NCI-H748 (cell line): ENCODE data around the gene COA1.
"Not testable (repeated sequence)": the region's sequence is repeated elsewhere in the genome, so short reads cannot be mapped to it uniquely, and the experiment has no call there.

Experiments
- DNase-seq: peaks from one replicate; lab custom pipeline; 2025; ENCODE audit not compliant: unreplicated experiment; lab: John Stamatoyannopoulos, UW

The COA1 gene

DNA sequence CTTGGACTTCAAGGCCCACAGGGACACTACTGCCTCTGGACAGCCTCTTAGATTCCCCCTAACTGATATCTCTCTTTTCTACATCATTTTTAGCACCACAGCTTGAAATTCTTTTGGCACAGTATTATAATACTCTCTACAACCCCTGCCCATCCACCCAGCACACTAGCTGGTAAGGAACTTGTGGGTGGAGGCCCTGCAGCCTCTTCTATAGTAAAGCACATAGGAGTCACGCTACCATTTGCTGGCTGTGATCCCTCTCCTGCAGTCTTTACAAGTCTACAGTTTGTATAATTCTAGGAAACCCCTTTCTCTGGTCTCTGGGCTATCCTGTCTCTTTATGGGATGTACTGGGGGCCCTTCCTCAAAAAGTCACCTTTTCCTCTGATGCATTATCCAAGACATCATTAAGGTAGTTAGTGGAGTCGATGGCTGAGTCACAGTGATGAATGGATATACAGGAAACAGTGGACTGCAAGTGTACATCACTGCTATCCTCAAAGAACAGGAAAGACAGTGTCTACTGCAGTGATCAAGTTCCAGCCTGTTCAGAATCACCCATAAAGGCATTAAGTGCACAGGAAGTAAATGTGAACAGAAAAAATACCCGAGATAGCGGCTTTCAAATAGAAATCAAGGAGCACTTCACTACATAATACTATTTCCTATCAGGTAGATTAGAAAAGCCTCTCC, 92.1 kb downstream of the COA1 start:
- no peak for DNase-seq

DNA sequence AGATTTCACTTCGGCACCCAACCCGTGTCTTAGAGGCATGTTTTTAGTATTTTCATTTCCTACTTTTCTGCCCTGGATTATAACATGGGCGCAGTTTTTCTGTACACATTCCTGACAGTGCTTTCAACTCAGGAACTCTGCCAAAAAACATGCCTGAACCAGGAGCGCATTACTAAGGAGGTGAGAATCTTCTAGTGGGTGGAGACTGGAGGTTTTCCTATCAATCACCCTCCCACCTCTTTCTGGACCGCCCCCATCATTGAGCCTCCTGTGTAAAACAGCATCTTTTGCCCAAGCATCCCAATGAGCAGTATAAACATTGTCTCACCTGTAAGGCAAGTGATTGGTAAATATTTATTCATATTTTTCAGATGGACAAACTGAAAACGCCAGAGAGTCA, 93.2 kb downstream of the COA1 start:
- peak; percentile 63 for DNase-seq

DNA sequence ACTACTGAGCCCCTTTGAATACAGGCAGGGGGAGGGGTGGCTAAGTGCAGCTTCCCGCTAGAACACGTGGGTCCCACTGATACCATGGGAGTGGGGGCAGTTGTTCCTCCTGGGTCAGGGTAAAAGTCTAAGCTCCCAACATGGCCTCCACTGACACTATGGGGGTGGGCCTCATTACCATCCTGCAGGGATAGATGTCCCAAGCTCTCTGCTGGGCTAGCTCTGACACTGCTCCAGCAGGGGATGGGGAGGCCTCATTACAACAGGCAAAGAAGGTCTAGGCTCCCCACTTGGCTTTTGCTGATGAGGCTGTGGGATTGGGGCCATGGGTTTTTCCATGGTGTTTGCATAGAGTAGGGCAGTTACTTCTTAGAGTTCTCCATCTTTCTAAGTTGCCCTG, 94.9 kb downstream of the COA1 start:
- no peak for DNase-seq

DNA sequence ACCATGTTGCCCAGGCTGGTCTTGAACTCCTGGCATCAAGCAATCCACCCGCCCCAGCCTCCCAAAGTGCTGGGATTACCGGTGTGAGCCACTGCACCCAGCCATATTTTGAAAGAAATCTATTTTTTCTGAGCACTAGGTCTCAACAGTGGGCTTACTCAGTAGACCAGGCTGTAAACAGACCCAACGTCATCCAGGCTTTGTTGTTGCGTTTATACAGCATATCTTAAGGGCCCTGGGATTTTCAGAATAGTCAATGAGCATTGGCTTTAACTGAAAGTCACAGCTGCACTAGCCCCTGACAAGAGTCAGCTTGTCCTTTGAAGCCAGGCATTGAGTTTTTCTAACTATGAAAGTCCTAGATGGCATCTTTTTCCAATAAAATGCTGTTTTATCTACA, 96.6 kb downstream of the COA1 start:
- no peak for DNase-seq

DNA sequence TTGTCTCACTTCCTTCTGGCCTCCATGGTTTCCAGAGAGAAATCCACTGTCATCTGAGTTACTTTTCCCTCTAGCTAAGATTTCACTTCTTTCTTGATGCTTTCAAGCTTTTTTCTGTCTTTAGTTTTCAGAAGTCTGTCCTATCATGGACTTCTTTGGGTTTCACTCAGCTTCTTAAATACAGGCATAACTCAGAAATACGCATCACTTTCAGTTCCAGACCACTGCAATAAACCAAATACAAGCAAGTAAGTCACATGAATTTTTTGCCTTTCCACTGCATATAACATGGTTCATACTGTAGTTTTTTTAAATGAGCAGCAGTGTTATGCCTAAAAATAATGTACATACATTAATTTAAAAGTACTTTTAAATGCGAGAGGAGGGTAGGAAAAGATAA, 97.8 kb downstream of the COA1 start:
- no peak for DNase-seq

DNA sequence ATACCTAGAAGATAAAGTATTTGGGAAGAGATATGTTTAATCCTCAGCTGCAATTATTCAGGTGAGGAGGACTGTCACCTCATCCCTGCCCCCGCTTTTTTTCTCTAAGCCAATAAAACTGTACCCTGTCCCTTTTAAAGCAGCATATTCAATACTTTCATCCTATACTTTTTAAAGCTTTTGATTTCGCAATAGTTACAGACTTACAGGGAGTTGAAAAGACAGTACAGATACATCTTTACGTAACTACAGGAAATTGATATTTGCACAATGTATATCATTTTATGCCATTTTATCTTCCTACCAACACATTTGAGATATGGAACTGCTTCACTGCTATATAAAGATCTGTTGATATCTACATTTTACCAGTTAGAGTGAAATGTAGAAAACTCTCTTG, 98.8 kb downstream of the COA1 start:
- no peak for DNase-seq

DNA sequence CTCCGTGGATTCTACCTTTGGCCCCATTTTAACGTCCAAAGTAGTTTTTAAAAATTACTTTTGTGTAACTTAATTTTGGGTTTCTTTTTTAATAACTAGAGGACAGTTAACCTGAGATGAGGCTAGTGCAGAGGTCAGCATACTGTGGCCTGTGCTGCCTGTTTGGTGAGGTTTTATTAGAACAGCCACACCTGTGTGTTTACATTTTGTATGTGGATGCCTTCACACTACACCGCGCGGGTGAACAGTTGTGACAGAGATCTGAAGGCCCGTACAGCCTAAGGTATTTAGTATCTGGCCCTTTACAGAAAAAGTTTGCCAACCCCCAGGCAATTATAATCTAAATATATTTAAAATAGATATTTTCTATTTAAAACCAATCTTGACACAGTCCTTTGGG, 99.5 kb downstream of the COA1 start:
- no peak for DNase-seq

DNA sequence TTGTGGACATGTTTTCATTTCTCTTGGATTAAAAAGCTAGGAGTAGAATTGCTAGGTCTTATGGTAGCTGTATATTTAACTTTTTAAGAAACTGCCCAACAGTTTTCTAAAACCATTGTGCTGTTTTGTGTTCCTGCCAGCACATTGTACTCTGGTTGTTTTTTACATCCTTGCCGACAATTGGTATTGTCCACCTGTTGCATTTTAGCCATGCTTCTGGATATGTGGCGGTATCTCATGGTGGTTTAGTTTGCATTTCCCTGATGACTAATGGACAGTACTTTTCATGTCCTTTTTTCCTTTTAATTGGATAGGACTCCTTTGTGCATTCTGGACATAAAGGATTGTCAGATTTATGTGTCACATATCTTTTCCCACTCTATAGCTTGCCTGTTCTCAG, 100.9 kb downstream of the COA1 start:
- no peak for DNase-seq

DNA sequence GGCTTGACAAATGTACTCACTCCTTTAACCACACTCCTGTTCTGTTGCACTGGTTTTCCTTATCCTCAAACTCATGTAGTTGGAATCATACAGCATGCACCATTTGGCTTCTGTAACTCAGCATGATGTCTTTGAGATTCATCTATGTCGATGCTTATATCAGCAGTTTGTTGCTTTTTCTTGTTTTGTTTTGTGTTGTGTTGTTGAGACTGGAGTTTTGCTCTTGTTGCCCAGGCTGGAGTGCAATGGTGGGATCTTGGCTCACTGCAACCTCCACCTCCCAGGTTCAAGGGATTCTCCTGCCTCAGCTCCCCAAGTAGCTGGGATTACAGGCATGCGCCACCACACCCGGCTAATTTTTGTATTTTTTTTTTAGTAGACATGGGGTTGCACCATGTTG, 101.5 kb downstream of the COA1 start:
- not testable (repeated sequence) for DNase-seq

DNA sequence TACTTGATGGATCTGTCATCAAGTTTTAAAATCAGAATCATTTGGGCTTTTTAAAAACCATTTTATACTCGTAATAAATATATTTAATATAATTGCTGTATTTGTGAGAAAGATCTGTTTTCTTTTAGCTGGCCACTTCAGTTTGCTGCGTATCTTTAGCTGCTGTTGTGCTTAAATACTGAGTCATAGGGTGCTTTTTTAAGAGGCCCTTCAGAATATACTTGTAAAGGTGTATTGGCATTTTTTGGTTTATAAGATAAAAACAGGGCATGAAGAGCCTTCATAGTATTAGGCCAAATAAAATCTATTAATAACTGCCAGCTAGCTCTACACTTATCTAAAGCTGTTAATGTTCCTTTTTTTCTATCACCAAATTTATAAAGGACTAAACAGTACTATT, 102.6 kb downstream of the COA1 start:
- no peak for DNase-seq

DNA sequence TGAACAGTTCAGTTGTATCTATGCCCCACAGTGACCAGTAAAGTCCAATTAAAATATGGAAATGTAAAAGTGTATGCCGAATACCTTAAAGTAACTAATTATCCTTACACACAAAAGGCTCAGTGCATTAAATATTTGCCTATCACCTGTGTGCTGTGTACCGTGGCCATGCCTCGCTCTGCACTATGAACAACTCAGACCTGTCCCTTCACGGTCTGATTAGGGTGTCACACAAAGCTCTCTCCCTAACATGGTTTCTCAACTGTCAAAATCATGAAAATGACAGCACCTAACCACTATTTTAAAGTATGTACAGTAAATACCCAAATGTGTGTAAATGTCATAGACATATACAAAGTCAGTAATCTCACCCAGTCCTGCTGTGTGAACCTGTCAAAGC, 103.3 kb downstream of the COA1 start:
- DNase-seq, result no peak

DNA sequence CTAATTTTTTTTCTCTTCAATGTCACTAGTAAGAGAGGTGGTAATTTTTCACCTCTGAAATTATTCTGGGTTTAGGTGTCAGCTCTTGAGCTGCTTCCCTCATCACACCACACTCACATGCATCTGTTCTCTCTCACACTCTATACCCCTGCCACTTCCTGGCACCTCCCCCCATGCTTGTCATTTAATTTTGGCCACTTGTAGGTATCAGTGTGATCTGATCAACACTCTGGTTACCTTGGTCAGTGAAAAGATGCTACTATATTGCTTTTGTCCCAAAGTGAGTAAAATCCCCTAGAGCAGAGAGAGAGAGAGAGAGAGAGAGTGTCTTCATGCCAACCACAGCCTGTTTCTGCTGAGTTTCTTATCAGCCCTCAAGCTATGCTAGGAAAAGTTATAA, 103.9 kb downstream of the COA1 start:
- no peak for DNase-seq

DNA sequence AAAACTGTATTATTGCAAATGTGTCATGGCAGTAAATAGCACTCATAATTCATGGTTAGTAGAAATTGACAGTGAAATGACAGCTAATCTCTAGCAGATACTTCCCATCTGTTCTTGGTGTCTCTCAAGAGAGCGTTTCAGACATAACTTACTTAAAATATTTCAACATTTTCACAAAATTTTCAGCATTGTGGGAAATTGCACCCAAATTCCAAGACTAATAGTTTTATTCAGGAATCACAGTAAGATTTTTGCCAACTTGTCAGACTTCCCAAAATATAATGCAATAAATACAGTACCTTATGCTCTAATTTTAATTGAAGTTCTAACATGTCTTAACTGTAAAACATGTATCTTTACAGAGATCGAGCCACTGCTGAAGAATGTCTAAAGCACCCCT, 105.2 kb downstream of the COA1 start:
- no peak for DNase-seq

DNA sequence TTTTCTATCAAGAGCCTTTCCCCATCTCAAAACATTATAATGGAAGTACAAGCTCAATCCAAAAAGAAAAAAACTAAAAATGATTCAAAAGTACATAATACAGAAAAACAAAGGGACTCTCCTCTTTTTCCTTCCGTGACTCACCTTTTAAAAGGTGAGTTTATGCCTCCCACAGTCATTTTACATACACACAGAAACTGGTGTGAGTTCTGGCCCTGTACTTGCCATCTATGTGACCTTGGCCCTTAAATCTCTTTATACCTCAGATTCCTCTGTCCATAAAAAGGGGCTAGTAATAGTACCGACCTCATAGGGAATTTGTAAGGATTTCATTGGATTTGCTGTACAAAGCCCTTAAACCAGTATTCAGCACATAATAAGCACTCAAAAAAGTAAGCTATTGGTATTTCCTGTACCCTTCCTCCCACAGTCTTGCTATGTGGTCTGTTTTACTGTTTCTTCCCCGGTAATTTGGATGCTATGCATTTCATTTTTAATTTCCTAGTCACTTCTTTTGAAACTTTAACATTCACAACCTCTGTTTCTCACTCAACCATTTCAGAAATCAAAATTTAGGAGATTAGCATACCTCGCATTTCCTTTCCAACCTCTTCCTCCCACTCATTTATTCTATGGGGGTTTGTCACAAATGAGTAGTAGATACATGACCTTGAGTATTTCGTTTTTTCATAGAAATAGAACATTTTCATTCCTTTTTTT, 107.4 kb downstream of the COA1 start:
- DNase-seq, result no peak

DNA sequence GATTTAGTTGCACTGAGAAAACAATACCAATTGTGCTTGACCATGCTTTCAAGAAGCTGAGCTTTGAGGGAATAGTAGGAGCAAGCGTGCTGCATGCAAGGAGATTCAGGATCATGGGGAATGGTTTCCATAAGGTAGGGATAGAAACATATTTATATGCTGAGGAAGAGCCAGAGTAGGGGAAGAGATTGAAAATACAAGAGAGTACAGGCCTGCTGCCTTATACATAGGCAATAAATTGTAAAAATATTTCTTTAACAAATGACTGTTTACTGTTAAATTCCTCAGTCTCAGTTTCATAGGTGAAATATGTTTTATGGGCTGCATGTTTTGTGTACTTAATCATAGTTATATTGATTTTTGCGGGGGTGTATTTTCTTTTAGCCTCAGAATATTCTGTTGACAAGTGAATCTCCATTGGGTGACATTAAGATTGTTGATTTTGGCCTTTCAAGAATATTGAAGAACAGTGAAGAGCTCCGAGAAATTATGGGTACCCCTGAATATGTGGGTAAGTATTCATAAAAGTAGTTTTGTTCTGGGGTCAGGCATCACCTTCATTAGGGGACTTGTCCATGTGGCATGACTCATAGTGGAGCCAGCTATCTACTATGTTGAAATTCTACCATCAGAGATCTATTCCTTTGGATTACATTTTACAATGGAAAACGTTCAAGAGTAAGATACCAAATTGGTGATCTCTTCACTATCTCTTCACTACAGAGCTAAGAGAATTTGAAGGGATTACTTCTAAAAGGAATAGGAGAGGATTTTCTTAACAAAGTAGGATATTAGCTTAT, 109.9 kb downstream of the COA1 start:
- DNase-seq, result no peak

DNA sequence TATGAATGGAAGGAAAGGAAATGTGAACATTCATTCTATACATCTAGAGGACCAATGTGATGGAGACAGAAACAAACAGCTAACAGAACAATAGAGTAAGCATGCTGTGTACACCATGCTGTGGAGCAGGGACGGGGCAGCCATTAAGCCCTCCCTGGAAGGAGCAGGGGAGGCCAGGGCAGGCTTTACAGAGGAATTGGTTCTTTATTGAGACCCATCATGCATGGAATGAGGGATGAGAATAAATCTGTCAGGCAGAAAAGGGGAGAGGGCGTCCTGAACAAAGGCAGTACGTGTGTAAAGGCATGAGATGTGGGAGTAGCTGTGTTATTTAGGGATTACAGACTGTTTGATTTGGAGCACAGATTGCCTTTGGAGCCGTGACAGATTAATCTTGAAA, 111.2 kb downstream of the COA1 start:
- no peak for DNase-seq

DNA sequence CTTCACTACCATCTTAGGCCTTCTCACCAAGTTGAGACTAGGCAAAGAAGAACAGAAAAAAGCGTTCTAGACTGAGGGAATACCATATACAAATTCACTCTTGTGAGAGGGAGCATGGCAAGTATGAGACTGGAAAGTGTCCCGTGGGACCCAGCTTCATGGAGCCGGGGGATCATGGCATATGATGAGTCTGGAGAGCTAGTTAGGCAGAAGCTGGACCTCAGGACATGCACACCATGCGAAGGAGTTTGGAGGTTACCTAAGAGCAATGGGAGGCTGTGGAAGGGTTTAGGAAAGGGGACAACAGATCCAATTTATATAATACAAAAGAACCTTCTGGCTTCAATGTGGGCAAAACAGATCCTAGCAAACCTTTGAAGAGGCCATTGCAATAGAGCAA, 112.3 kb downstream of the COA1 start:
- no peak for DNase-seq

DNA sequence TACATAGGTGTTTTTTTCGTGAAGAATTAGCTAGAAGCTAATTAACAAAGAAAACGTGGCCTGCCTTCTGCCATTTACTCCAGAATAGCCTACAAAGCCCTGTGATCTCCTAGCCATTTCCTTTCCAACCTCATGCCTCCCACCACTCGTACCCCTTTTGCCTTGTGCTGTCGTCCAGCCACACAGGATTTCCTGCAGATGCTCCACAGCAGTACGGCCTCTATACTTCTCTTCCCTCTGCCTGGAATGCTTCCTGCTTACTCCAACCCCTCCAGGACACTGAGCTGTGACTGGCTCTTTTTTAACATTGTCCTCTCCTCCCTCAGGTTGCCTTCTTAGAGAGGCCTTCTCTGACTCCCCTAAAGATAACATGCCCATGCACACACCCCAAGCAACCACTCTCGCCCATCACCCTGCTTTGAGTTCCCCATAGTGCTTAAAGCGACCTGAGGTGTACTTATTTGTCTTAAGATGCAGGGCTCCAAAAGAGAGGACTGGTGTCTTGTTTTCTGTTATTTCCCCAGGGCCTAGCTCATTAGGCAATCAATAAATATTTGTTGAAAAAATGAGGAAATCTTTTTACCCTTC, 113.7 kb downstream of the COA1 start:
- DNase-seq, result no peak

DNA sequence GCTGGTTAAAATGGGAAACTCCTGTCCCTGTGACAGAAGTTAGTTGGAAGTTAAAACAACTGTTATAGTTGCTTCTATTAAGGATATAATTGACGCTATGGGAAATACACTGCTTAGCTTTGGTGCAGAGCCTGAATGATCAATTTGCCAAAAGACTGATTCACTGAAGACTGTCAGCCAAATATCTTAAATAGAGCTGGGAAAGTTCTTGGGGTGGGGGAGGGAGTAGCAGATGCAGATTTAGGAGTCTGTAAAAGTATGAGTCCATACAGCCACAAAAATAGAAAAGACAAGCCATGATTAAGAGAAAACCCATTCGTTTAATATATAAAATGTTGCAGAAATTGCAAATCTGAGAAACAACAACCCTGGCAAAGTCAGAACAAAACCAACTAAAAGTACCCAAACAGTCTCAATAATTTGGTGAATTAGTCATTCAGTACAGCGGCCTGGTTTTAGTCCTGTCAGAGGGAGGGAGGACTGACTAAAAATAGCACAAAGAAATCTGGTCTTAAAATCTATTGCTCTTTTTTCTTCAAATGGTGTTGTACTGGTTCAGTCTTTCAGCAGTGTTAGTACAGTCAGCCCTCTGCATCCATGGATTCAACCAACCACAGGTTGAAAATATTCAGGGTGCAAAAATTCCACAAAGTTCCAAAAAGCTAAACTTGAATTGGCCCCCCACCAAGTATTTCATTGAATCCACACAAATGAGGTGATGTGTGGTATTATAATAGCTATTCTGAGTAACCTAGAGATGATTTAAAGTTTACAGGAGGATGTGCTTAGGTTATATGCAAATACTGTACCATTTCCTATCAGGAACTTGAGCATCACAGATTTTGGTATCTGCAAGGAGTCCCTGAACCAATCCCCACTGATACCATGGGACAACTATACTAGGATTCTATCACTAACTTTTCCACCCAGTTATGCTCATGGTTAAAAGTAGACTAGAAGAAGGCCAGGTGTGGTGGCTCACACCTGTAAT, 116.4 kb downstream of the COA1 start:
- DNase-seq, result no peak

DNA sequence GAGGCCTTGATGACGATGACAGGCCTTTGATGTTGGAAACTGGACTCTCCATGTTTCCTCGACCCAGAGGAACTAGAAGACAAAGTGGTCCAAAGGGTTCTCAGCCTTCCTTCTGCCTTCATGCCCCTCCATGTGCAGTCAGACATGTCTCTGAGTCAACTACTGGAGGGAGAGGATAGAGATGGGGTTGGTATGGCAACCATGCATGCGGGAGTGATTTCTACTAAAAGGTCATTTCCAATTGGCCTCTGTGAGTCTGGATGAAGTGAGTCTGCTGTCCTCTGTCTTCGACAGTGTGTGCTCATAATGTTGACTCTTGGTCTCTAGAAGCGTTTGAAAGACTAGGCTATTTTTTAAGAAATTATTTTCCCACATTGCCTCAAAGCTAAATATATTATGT, 117.2 kb downstream of the COA1 start:
- DNase-seq, result no peak

DNA sequence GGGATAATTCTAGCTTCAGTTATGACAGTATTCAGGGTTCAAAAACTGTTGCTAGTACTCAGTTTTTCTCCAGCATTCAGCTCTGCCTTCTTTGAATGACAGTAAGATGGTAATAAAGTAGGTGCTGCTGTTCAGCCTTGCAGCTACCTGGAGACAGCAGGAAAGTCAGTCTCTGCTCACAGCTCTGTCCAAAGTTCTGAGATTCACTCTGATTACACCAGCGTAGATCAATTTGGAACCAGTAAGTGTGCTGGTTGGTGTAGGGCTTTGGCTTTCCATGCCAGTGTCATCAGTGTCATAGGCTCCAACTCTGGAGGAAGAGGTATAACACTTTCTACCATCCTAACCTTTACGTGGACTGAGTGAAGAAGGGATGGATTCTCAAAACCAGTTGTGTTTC, 120.2 kb downstream of the COA1 start:
- no peak for DNase-seq
